Islet precursor cell (in vitro differentiated cells): ENCODE data around the gene FARP1.
"Not testable (repeated sequence)": the region's sequence is repeated elsewhere in the genome, so short reads cannot be mapped to it uniquely, and the experiment has no call there.

Source experiments
- DNase-seq: peaks from one replicate; pipeline ENCODE4 v3.0.0-alpha.2; 2018

The FARP1 gene

DNA sequence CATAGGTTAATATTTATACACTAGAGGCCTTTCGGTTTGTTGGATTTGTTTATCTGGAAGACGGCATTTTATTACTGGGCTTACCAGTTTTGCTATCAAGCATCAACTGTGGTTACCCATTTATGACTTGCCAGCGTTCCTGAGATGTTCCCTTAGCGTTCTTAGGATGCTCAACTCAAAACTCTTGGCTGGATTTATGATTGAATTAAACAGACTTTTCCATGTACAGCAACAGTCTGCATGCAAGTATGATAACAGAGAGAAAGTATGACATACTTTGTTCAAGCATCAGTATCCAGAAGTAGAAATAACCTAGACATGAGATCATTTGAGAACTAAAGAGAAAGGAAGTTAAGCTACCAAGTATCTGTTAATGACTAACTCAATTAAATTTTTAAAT, 64.1 kb downstream of the FARP1 start:
- no peak for DNase-seq

DNA sequence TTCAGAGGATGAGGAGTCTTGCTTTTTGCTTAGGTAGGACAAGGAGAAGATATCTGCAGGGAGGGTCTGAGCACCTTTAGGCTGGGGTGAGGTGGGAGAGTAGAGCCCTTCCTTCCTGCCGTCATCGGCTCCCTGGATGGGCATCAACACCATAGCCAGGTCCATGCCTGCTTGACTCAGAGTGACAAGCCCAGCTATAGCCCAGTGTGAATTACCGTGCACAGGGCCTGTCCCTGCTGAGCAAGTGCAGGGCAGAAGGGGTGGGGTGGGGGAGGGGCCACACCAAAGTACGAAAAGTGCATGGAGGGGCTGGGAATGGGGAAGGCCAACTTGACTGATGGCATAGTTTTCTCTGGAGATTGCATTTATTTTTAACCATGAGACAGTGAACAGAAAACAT, 64.5 kb downstream of the FARP1 start:
- no peak for DNase-seq

DNA sequence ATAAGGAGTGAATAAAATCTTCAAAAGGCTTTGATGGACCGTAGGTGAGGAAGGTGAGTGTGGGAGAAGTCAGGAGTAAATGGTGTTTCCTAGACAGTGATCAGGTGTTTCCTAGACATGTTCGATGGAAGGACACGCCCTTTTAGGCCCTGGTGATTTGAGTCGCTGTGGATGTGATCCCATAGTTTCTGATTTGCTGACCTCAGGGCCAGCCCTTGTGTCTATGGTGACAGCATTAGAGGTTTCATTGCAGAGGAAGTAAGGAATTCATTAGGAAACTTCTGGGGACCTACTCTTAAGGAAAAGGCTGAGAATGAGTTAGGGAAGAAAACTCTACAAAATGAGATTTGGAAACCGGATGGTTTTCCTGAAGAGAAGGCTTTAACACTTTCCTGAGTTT, 65.7 kb downstream of the FARP1 start:
- no peak for DNase-seq

DNA sequence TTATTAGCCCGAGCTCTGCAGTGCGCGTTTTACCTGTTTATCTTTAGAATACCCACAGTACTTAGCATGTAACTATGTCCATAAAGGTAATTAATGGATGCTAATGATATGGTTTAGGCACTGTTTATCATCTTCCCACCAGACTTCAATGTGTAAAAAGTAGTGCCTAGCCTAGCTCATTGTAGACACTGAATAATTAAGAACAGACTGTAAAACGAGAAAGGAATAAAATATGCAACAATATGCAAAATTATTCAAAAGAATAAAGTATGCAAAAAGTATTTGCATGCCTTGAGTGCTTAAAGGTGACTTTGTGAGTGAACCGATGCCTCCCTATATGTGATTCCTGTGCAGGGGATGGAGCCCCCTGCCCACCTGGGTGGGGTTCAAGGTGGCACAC, 69.9 kb downstream of the FARP1 start:
- no peak for DNase-seq

DNA sequence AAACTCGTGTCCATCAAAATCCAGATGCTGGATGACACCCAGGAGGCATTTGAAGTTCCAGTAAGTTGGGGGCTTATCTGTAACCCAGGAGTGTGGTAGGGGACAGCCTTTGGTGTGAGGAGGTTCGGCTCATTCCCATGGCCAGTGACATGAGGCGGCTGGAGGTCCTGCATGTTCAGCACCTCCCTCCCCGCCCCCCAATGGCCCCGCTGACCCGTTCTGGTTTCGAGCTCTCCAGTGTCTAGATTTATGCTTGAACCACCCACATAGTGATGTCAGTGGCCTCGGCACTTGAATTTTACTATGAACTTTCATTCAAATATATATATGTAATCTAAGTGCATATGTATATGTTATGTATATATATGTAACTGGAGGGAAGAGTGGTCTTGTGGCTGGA, 70.5 kb downstream of the FARP1 start:
- no peak for DNase-seq

DNA sequence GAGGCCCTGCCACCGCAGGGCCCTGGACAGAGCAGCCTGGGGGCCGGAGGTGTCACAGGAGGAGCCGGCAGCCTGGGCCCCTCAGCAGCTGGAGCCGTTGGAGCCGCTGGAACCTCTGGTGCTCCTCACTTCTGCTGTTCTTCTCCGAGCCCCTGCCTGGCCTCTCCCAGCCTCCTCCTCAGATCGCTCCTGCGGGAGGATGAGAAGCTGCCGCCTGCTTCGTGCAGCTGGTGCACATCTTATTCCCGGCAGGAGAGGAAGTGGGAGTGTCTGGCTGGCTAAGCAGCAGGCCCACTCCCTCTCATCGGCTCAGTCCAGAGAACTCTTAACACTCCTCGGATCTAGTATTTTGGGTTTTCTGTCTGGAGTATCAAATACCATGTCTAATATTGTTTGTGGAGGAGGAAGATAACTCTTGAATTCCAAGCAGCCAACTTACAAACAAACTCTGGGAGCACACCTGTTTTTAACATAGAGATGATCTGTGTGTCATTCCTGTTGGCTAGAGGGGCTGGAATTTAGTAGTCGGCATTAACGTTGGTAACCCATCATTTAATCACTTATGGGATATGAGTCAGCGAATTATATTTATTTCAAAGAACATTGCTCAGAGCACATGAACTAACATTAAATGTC, 71.2 kb downstream of the FARP1 start:
- DNase-seq = no peak

DNA sequence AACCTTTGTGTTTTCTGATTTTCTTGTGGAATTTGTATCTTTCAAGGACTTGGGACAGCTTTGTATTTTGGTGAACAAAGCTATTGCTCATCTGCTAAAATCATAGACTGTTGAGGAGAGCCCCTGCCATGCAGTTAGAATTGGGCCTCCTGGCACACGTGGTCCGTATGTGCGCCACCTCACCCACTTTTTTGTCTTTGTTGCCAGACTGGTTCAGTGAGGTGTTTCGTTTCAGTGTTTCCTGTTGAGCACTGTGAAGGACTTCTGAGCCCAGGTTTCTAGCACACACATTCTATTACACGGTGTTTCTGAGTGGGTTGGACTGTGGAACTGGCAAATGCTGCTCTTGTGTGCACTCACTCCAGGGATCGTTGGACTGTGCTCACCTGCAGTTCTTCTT, 71.8 kb downstream of the FARP1 start:
- no peak for DNase-seq

DNA sequence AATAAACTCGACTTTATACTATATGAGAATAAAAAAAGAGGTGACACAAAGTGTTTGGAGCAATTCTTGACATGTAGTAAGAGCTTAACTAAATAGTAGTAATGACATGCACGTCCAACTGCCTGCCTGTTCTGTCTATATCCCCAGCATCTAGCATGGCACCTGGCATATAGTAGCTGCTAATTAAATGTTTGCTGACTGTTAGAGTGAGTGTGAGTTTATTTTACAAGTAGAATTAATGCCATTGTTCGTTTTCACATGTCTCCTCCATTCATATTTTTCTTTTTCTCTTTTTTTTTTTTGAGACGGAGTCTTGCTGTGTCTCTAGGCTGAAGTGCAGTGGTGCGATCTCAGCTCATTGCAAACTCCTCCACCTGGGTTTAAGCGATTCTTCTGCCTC, 72.6 kb downstream of the FARP1 start:
- no peak for DNase-seq

DNA sequence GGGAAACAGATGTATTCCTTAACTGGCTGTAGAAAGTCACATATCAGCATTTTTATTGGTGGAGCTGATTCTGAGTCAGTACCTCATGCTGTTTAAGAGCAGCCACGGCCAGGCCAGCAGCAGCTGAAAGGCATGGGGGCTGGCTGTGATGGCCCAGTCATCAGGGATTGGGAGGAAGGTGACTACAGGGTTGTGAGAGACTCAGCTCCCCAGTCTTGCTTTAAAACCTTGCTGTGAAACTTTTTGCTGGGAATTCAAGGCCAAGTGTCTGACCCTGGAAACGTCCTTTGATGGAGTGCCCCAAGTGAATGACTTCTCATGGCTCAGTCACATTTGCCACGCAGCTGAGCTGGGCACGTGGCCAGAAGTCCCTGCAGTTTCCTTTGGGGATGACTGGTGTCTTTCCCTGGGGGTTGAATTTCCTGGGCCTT, 73.3 kb downstream of the FARP1 start:
- no peak for DNase-seq

DNA sequence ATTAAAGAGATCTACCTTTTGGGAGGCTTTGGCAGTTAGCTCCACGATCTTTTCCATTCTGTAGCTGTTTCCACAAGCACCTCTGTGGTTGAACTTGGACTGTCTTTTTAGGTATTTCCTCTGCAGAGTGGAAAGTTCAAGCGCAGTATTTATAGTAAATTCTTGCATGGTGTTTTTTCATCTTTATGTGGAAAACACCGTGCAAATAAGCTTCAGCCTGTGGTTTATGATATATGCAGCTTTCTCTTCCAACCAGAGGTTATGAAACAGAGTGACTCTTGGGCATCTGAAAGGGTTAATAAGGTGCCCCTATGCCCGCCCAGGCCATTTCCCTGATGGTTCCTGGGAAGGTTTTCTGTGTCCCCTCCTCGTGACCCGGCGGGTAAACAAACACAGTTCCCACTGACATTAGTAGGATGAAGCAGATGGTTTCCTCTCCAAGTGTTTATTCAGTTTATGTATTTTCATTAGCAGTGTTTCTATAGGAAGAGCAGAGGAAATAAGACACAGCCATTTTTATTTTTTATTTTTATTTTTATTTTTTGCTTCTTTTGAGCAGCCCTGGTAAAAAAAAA, 73.9 kb downstream of the FARP1 start:
- DNase-seq = no peak

DNA sequence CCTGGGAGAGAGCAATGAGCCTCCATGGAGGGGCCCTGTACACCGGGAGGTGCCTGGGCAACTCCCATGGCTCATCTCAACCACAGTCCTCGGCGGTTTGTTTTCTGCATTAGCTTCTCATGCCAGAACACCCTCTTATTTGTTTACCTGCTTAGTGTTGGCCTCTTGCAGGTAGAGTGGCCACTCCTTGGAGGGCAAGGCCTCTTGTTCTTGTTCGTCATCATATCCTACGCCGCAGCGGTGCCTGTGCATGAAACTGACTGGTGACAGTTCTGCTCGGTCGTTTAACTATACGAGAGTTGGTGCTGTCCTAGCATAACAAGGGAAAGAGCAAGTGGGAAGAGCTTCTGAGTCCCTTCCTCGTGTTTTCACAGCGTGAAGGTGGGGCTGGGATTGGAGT, 74.7 kb downstream of the FARP1 start:
- no peak for DNase-seq

DNA sequence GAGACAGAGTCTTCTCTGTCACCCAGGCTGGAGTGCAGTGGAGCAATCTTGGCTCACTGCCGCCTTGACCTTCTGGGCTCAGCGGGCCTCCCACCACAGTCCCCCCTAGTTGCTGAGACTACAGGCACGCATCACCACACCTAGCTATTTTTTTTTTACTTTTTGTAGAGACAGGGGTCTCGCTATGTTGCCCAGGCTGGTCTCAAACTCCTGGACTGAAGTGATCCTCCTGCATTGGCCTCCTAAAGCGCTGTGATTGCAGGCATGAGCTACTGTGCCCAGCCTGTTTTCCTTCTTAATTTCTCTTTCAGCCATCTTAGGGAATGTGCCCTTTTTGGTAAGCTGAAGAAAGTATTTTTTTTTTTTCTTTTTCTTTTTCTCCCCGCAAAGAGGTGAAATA, 76.8 kb downstream of the FARP1 start:
- no peak for DNase-seq

DNA sequence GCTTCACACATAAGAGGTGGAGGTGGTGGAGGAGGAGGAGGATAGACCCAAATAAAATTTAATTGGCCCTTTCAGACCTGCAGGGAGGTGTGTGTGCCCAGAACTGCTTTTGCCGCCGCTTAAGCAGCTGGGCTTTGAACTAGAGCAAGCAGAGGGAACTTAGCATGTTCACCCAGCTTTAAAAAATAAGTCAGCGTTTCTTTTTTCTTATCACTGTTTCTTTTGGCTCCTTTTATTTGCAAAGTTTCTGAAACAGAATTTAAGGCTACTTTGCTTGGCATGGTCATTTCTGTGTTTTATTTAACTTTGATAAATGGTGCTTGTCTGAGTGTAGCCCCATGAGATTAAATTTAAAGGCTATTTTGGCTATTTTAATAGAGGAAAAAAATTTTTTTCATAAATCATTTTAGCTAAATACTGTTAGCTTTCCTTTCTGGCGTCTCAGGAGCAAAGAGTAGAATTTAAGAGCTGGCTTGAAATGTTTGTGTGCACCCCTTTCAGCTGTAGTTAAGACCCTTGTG, 77.4 kb downstream of the FARP1 start:
- DNase-seq = no peak

DNA sequence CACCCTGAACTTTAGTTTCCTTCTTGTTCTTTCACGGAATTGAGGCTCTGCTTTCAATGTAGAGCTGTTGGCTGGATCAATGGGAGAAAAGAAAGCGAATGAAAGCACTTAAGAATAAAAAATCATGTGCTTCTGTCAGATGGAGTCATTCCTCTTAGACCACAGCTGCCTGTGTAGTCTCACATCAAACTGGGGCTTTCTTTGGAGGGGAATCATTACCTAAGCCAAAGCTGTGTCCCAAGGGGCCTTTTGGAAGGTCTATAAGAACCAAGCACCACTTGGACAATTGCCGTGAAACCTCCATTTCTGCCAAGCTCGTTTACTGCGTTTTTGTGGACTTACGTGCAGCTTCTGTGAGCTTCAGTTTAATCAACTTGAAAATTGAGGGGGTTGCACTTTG, 78.3 kb downstream of the FARP1 start:
- DNase-seq = no peak

DNA sequence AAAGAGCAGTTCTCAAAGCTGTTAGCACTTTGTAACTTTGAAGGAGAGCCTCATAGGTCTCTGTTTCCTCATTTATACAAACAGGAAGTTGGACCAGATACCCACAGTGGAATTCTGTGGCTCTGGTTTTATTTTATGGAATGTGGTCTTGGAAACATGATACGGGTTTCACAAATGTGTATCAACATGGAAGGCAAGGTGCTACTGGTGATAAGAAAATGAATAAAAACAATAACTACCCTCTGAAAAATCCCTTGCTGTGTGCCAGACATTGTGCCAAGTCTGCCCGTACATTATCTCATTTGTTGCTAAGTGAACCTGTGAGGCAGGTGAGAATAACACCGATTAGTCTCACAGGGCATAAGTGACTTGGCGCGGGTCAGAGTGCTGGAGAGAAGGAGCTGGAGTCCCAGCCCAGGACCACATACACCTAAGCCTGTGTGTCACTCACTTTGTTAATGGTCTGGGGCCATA, 79.2 kb downstream of the FARP1 start:
- no peak for DNase-seq

DNA sequence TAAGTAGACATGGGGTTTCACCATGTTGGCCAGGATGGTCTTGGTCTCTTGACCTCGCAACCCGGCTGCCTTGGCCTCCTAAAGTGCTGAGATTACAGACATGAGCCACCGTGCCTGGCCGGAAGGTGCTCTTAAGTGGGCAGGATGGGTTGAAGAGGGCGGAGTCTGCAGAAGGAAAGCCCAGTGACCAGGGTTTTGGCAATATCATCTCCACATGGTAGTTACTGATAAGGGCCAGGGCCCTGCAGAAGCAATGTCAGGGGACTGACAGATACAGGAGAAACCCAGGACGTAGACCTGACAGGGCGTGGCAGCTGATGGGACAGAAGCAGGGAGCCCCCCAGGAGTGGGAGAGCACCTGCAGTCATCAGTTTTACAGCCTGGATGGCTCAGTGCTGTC, 79.9 kb downstream of the FARP1 start:
- DNase-seq = no peak

DNA sequence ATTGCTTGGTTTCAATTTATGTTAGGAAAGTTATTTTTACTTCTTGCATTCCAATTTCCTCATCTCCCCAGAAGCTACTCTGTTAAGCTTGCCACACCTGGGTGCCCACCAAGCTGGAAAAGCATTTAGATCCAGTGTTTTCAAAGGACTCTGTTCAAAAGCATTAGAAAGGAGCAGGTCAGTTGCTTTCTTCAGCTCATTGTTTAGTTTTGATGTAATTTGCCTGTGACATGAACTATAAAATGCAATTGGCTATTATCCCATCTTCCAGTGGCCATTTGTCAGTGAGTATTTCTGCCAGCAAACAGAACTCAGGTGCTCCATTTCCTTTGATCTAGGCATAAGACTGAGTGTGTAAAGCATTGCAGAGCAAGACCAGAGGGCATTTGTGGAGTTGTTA, 80.8 kb downstream of the FARP1 start:
- DNase-seq = no peak

DNA sequence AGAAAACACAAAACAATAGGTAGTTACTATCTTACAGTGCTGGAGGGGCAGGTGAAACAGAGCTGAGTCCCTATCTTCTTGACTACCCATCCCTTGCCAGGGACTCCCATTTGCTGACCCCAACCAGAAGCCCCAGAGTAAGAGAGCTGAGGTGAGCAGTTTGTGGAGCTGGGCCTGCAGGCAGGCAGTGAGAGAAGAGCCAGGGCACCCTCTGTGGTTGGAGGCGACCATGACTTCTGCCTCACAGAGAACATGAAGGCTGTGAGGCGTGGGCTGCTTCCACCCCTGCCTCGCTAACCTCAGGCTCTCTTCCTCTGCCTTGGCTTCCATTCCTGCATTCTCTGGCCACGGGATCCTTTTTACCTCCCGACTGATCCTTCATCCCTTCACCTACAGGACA, 81.7 kb downstream of the FARP1 start:
- no peak for DNase-seq

DNA sequence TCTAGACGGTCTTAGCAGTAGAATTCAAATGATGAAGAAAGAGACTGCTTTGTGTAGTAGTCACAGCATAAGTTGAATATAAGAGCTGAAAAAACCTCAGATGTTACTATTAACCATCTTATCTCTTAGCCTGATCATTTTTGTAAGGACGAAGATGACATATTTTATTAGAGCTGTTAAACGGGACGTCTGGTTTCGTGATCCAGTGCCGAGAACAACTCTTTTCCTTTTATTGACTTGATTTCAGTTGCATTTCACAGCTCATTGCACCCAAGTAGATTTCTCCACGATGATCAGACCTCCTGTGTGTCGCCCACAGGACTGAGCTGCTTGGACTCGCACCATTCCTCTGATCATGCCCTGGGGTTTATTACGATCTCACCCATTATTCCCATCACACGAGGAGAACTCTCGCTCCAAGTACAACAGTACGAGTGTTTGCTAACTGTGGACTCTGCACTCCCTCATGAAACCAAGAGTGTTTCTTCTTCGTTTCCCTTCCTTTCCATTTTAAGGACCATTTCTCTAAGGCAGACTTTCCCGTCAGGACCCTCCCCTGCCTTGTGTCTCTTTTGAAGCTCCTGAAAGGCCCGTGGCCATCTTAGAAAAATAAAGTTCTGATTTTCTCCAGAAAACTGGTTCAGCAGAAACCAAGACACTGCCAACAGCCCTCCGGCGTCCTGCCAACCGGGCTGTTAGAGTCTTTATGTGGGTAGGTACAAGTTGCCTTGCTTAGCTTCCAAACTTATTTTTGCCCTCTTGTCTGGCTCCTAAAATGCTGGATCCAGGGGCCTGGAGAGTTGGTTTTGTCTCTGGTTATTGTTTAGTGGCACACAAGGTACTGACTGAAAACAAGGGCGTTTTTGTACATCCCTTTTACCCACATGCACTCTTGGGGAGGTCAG, 82.4 kb downstream of the FARP1 start:
- no peak for DNase-seq

DNA sequence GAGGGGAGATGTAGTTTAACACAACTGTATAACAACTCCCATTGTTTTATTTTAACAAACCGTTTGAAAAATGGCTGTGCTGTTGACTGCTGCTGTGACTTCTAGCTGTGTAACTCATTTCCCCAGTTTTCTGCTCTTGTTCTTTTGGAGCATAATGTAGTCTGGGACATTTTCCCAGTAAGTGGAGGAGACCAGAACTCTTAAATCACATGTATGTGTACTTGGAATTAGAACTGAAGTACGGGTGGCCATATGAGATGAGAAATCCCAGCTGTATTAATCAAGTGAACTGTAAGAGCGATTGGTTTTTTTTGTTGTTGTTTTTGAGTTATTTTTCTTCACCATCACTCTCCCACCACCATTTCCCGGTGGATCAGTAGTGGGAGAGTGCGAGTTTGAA, 83.6 kb downstream of the FARP1 start:
- DNase-seq = no peak

DNA sequence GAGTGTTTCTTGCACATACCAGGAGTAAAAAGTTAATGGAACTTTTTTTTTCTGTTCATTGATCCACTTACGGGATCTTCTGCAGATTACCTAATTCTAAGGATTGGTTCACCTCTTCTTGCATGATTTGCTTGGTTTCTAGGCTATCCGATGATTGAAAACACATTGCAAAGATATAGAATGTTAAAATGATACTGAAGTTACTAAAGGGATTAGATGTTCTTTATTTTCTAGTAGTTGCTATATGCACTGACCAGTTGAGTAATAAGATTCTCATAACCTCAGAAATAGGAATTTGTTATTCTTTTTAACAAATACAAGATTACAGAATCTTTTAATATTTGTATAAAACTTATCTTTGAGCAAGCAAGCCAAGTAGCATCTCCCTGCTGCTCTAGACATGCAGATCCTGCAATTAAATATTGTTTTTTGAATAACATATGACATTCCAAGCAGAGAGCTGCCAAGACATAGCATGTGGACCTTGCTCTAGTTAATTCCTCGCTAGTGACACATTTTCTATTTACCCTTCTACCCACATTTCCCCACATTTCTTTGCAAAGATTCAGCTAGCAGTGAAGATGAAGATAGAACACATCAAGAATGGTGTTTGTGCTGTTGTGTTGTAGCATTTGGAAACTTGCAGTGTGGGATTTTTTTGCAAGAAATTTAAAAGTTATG, 85.9 kb downstream of the FARP1 start:
- DNase-seq = no peak

DNA sequence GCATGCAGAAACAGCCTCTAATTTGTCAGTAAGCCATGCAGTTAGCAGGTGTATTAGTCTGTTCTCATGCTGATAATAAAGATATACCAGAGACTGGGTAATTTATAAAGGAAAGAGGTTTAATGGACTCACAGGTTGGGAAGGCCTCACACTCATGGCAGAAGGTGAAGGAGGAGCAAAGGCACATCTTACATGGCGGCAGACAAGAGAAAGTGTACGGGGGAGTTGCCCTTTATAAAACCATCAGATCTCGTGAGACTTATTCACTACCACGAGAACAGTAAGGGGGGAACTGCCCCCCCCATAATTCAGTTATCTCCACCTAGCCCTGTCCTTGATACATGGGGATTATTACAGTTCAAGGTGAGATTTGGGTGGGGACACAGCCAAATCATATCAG, 87.9 kb downstream of the FARP1 start:
- not testable (repeated sequence) for DNase-seq

DNA sequence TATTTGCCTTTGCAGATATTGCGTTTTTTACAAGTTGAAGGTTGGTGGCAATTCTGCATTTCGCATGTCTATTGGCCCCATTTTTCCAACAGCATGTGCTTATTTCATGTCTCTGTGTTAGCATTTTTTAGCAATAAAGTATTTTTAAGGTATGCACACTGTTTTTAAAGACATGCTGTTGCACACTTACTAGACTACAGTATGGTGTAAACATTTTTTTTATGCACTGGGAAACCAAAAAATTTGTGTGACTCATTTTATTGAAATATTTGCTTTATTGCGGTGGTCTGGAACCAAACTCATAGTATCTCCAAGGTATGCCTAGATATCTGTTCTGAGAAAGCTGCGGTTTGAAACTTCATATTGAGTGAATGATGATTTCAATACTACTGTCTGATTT, 89.6 kb downstream of the FARP1 start:
- DNase-seq = no peak
